ENCODE measurements around the gene NRP1. TPM values are rescaled to one million over a fixed set of nuclear protein-coding genes. Genes with fewer than 3 reads are reported as not detected.

Gene NRP1
- total and polyA plus RNA-seq, 2 of the 8 experiments (the other 6 are each of a cell fraction or from before 2014, with no cell fraction given) = 1.2 to 2.1 TPM

DNA sequence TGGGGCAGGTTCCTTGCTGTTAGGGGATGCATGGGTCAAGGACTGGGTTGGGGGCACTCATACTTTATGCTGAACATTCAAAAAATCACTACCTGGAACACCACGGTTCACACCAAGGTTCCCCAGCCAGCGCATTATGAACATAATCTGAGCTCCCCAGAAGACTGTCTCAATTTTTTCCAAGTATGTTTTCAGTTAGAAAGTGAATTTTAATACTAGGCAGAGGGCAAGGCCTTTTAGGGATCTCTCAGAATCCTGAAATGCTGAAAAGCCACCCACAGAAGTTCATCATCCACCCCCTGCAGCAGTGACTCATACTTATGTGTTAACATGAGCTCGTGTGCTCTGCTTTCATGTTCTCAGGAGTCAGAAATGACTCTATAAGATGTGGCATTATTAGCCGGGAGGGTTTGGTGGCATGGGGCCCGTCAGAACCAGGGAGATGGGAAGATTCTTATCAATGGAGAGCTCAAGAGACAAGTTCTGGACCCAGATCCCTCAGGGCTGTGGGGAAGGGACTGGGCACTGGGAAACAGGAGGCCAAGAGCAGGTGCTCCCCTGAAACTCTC is 191.2 kb downstream of the NRP1 start:
- DNase-seq (ENCODE audit: low read depth in 1 of 2, low spot score in 2 of 2) = no peak
- TF ChIP-seq NANOG (IDR thresholded peaks at IDR 0.05; ENCODE audit: insufficient read depth, low read depth, low read length, poor library complexity, severe bottlenecking) (no peak), ASH2L (IDR thresholded peaks at IDR 0.05; ENCODE audit: low read length) (no peak), SIRT6 (IDR thresholded peaks at IDR 0.05; ENCODE audit: low read length) (no peak), SIX5 (IDR thresholded peaks at IDR 0.05; ENCODE audit: low read depth, low read length) (no peak), BACH1 (IDR thresholded peaks at IDR 0.05; ENCODE audit: low read length) (no peak), MAFK (IDR thresholded peaks at IDR 0.05; ENCODE audit: low read depth, low read length) (no peak), SIN3A (conservative IDR thresholded peaks at IDR 0.05 in 1 of 2, IDR thresholded peaks at IDR 0.05 in 1 of 2; ENCODE audit: low read depth in 1 of 2, low read length in 2 of 2) (no peak), SRF (IDR thresholded peaks at IDR 0.05; ENCODE audit: low read depth, low read length) (no peak), CHD2 (IDR thresholded peaks at IDR 0.05; ENCODE audit: low read length) (no peak)
- H3K9ac ChIP-seq (replicated peaks in 1 of 4; ENCODE audit: extremely low read depth in 1 of 4, low read depth in 3 of 4, low read length in 3 of 4) = no peak overlapping the region
- H4K20me1 ChIP-seq (replicated peaks in 1 of 2; ENCODE audit: control insufficient read depth in 1 of 2, insufficient read depth in 2 of 2, low read length in 2 of 2) = no peaks in the 10 kb centered on the region
- no peak overlapping the region for H4K8ac ChIP-seq (ENCODE audit: extremely low read depth, insufficient read depth, low read length)
- no peak overlapping the region for H2BK15ac ChIP-seq (ENCODE audit: low read length)
- no peak overlapping the region for H4K5ac ChIP-seq (ENCODE audit: insufficient read length, low read depth, low read length)
- no peak overlapping the region for H3K56ac ChIP-seq (replicated peaks; ENCODE audit: insufficient read length, low read depth, low read length)
- no peak overlapping the region for H3K27ac ChIP-seq (ENCODE audit: low read depth, low read length)
- H3K4me2 ChIP-seq (ENCODE audit: insufficient read depth in 1 of 2, low read depth in 2 of 2, low read length in 2 of 2) = no peak overlapping the region
- H3K4ac ChIP-seq (replicated peaks; ENCODE audit: insufficient read length, low read depth, low read length) = no peak overlapping the region
- H3K9me3 ChIP-seq (ENCODE audit: insufficient read depth in 2 of 2, low read depth in 1 of 2, low read length in 1 of 2) = no peaks in the 10 kb centered on the region
- no peak overlapping the region for H2BK20ac ChIP-seq (ENCODE audit: low read length)
- no peaks in the 10 kb centered on the region for H3K79me1 ChIP-seq (ENCODE audit: low read depth, low read length)
- no peak overlapping the region for H2BK12ac ChIP-seq (ENCODE audit: low read depth, low read length)
- no peak for FAIRE-seq
- 90% methylated on average over 5 of the region's 5 CpGs; no CpG with 5 or more reads in 1 of the 2 experiments for WGBS, 2 experiments (ENCODE audit: extremely low coverage in 1 of 2, insufficient coverage in 1 of 2, insufficient read length in 1 of 2, insufficient replicate concordance in 2 of 2, low coverage in 1 of 2, low lambda C conversion rate in 2 of 2, missing lambda C conversion rate in 1 of 2)
- H4K91ac ChIP-seq (replicated peaks; ENCODE audit: insufficient read length, low read length) = no peak overlapping the region
- H3K36me3 ChIP-seq (ENCODE audit: control insufficient read depth in 2 of 4, insufficient read depth in 4 of 4, low read length in 3 of 4) = no peaks in the 10 kb centered on the region
- H3K18ac ChIP-seq (ENCODE audit: extremely low read depth, low read length) = no peak overlapping the region
- no peak overlapping the region for H2AFZ ChIP-seq (ENCODE audit: low read length)
- ChIA-PET CTCF (ENCODE audit: partially characterized antibody) (interaction anchor here (1.2 to 1.8 kb wide), 4 partner anchors 8 to 134 kb away, joined by 3 to 12 read pairs (median 5); no protein-coding TSS in a partner anchor), POLR2A (ENCODE audit: partially characterized antibody) (no interaction called here)
- no peak overlapping the region for H2AK5ac ChIP-seq (ENCODE audit: low read depth, low read length)
- no peaks in the 10 kb centered on the region for H3K79me2 ChIP-seq (ENCODE audit: control insufficient read depth in 1 of 2, insufficient read depth in 2 of 2, low read length in 2 of 2)
- no peak overlapping the region for H2BK120ac ChIP-seq (replicated peaks; ENCODE audit: low read depth, low read length)
- no peak overlapping the region for H3K14ac ChIP-seq (ENCODE audit: insufficient read length)
- no peak overlapping the region for H2BK5ac ChIP-seq (ENCODE audit: low read depth, low read length)
- H3K4me1 ChIP-seq (replicated peaks in 1 of 4; ENCODE audit: control insufficient read depth in 3 of 4, insufficient read depth in 4 of 4, low read length in 3 of 4) = no peaks in the 10 kb centered on the region
- no peaks in the 10 kb centered on the region for H3K23me2 ChIP-seq (ENCODE audit: low read depth, low read length)
- H3K27me3 ChIP-seq (replicated peaks in 1 of 4; ENCODE audit: control insufficient read depth in 3 of 4, extremely low read depth in 1 of 4, insufficient read depth in 3 of 4, low read length in 3 of 4) = no peaks in the 10 kb centered on the region
- no peak overlapping the region for H3K23ac ChIP-seq (ENCODE audit: insufficient read length)
- H3K4me3 ChIP-seq (ENCODE audit: extremely low read depth in 1 of 4, insufficient read depth in 2 of 4, low read depth in 3 of 4, low read length in 4 of 4) = no peak overlapping the region
